HepG2 (cell line): ENCODE measurements around the gene CHST3. TPM values are rescaled to one million over a fixed set of nuclear protein-coding genes. Genes with fewer than 3 reads are reported as not detected.

ENCODE experiments used
- ATAC-seq: fragments of 200-7000 bp; cut with Tn5 transposase; 3 replicates; pipeline ENCODE4 v1.9.1; 2020; ENCODE audit warnings: mild to moderate bottlenecking, moderate library complexity
- BruUV-seq: library from RNA; stranded (reverse); fragments of 400-500 nt; replicated peaks from 2 replicates; lab custom pipeline; 2021; lab: Mats Ljungman, UMichigan
- CTCF ChIA-PET: fragments of 300-600 bp; formaldehyde crosslinking; extraction: SDS; loops from one replicate; lab custom pipeline; 2021; ENCODE audit warnings: low total read pairs, inconsistent platforms, low intra/inter-chr PET ratio; lab: Yijun Ruan, JAX
- POLR2A ChIA-PET: fragments of 350-600 bp; sonication (Branson Sonifier 250); formaldehyde crosslinking; loops from one replicate; lab custom pipeline; 2020; ENCODE audit warnings: antibody characterized with exemption, inconsistent platforms; lab: Yijun Ruan, JAX
- DNase-seq: peaks from one replicate; pipeline ENCODE4 v3.0.0-alpha.2; 2015; ENCODE audit warnings: low spot score
- FAIRE-seq: peaks from 3 replicates; lab custom pipeline; 2011; peaks lifted over from hg19 to GRCh38; lab: Jason Lieb, UNC
- H2AFZ ChIP-seq: one replicate; pipeline ENCODE4 v1.6.1; 2011; ENCODE audit warnings: low read length, inconsistent platforms
- H3K27ac ChIP-seq: fragments of 300-600 bp; 3 replicates; pipeline ENCODE4 v1.8.0; 2011; ENCODE audit warnings: mixed run types, mild to moderate bottlenecking, mixed read lengths, low read length, inconsistent platforms; ENCODE audit not compliant: insufficient read depth; ENCODE audit errors: extremely low read length
- H3K27me3 ChIP-seq, 2 experiments: fragments of 200-600 bp in 1 of 2; 2 replicates in 1 of 2; 3 replicates in 1 of 2; pipeline versions ENCODE4 v1.6.0 to v1.8.0; 2011; ENCODE audit warnings: low read length in 2 of 2, mild to moderate bottlenecking in 2 of 2, moderate library complexity in 2 of 2, inconsistent platforms in 1 of 2; ENCODE audit not compliant: insufficient read depth in 2 of 2, control insufficient read depth in 1 of 2
- H3K36me3 ChIP-seq, 2 experiments: fragments of 200-600 bp in 1 of 2; replicated peaks in 1 of 2; 2 replicates in 1 of 2; 3 replicates in 1 of 2; pipeline versions ENCODE4 v1.5.1 to v1.8.0; 2011; ENCODE audit warnings: low read length in 2 of 2, inconsistent platforms in 1 of 2; ENCODE audit not compliant: insufficient read depth in 2 of 2, control insufficient read depth in 1 of 2
- H3K4me1 ChIP-seq: 2 replicates; pipeline ENCODE4 v1.5.1; 2012; ENCODE audit warnings: low read length, inconsistent platforms; ENCODE audit not compliant: insufficient read depth
- H3K4me2 ChIP-seq: 2 replicates; pipeline ENCODE4 v1.6.0; 2011; ENCODE audit warnings: low read depth, low read length, inconsistent platforms
- H3K4me3 ChIP-seq, 3 experiments: fragments of 200-600 bp in 1 of 3; sonication (generic), shearing (Covaris generic) in 1 of 3; replicated peaks in 1 of 3; 2 replicates each; pipeline ENCODE4 v1.5.1; 2011 to 2016; ENCODE audit warnings: low read length in 3 of 3, inconsistent platforms in 2 of 3, low read depth in 2 of 3, mild to moderate bottlenecking in 2 of 3, control low read depth in 1 of 3, mixed read lengths in 1 of 3; ENCODE audit not compliant: insufficient read depth in 1 of 3
- H3K79me2 ChIP-seq: one replicate; pipeline ENCODE4 v1.6.1; 2011; ENCODE audit warnings: low read length, inconsistent platforms; ENCODE audit not compliant: insufficient read depth
- H3K9ac ChIP-seq: 2 replicates; pipeline ENCODE4 v1.6.0; 2011; ENCODE audit warnings: mild to moderate bottlenecking, low read depth, low read length, inconsistent platforms; ENCODE audit not compliant: insufficient read depth
- H3K9me3 ChIP-seq: 2 replicates; pipeline ENCODE4 v1.5.1; 2012; ENCODE audit warnings: mild to moderate bottlenecking, low read length
- H4K20me1 ChIP-seq: 2 replicates; pipeline ENCODE4 v1.6.0; 2011; ENCODE audit warnings: inconsistent platforms, mild to moderate bottlenecking, low read length, moderate library complexity; ENCODE audit not compliant: insufficient read depth
- DPF2 ChIP-seq: sonication (generic); formaldehyde crosslinking; IDR thresholded peaks from 2 replicates; pipeline ENCODE4 v1.4.0; 2020; ENCODE audit warnings: mild to moderate bottlenecking, low read depth, missing genetic modification reagents, borderline replicate concordance
- ERF ChIP-seq: IDR thresholded peaks from 2 replicates; pipeline ENCODE4 v1.6.1; 2018; ENCODE audit warnings: missing biosample characterization, missing genetic modification reagents
- MTA1 ChIP-seq: sonication (generic); formaldehyde crosslinking; IDR thresholded peaks from 2 replicates; pipeline ENCODE4 v1.4.0; 2020; ENCODE audit warnings: missing genetic modification reagents, mild to moderate bottlenecking, borderline replicate concordance
- POLR2A ChIP-seq, 2 experiments: IDR thresholded peaks; 2 replicates each; pipeline ENCODE4 v1.6.1; 2011; ENCODE audit warnings: low read depth in 2 of 2, low read length in 2 of 2, mild to moderate bottlenecking in 1 of 2, moderate library complexity in 1 of 2; ENCODE audit not compliant: insufficient read depth in 1 of 2
- PPARG ChIP-seq: conservative IDR thresholded peaks from 2 replicates; pipeline ENCODE4 v1.6.1; 2016; ENCODE audit warnings: missing biosample characterization, missing genetic modification reagents
- RXRA ChIP-seq: sonication (generic); formaldehyde crosslinking; IDR thresholded peaks from 2 replicates; pipeline ENCODE4 v1.5.1; 2020; ENCODE audit warnings: missing genetic modification reagents
- SRSF4 ChIP-seq: fragments of 200-400 bp; formaldehyde crosslinking; IDR thresholded peaks from one replicate; pipeline ENCODE4 v1.6.1; 2018; ENCODE audit warnings: mild to moderate bottlenecking, low read depth, low read length, moderate library complexity; ENCODE audit not compliant: poor library complexity, severe bottlenecking
- ZC3H13 ChIP-seq: sonication (generic); formaldehyde crosslinking; IDR thresholded peaks from 2 replicates; pipeline ENCODE4 v1.8.1; 2023; ENCODE audit warnings: mild to moderate bottlenecking, missing genetic modification reagents, moderate library complexity
- ZKSCAN5 ChIP-seq: sonication (generic); formaldehyde crosslinking; IDR thresholded peaks from 2 replicates; pipeline ENCODE4 v1.5.1; 2020; ENCODE audit warnings: mild to moderate bottlenecking, missing genetic modification reagents
- ZNF180 ChIP-seq: sonication (generic); formaldehyde crosslinking; IDR thresholded peaks from 2 replicates; pipeline ENCODE4 v1.4.0; 2020; ENCODE audit warnings: low read depth, missing genetic modification reagents, borderline replicate concordance
- ZNF33B ChIP-seq: sonication (generic); formaldehyde crosslinking; IDR thresholded peaks from 2 replicates; pipeline ENCODE4 v1.5.1; 2020; ENCODE audit warnings: mild to moderate bottlenecking, missing genetic modification reagents
- ZNF713 ChIP-seq: sonication (generic); formaldehyde crosslinking; IDR thresholded peaks from 2 replicates; pipeline ENCODE4 v1.4.0; 2020; ENCODE audit warnings: mild to moderate bottlenecking, missing genetic modification reagents
- ZNF768 ChIP-seq: sonication (generic); formaldehyde crosslinking; IDR thresholded peaks from 2 replicates; pipeline ENCODE4 v1.4.0; 2020; ENCODE audit warnings: missing genetic modification reagents
- WGBS: methylation state at CpG from one replicate; pipeline ENCODE4 v1.1.6; 2017; ENCODE audit warnings: low lambda C conversion rate; 5-methylcytosine and 5-hydroxymethylcytosine counted together
- in situ Hi-C: cut with HindIII; loops from 2 replicates; pipeline ENCODE4 v1.10.0; 2017; ENCODE audit warnings: low pct_unique_long_range_greater_than_20kb; ENCODE audit not compliant: extremely low pct_ligation_motif_present
- intact Hi-C: fragments of 100-400 bp; cut with micrococcal nuclease; formaldehyde crosslinking; loops from one replicate; pipeline ENCODE4 v1.10.0; 2022; ENCODE audit not compliant: unreplicated experiment
- polyA plus RNA-seq, 8 experiments: library from polyadenylated mRNA; depleted of rRNA in 3 of 8; stranded (reverse) in 7 of 8; unstranded in 1 of 8; fragments of >200 nt; fragmentation: Illumina TruSeq in 4 of 8; extraction: Trizol in 4 of 8; gene quantifications; 2 replicates each; pipeline versions ENCODE4 v1.2.1 to v1.2.3, GENCODE V29; 2011 to 2016; ENCODE audit warnings: low read depth in 4 of 8, missing spikeins in 1 of 8, mixed read lengths in 1 of 8; ENCODE audit not compliant: insufficient read depth in 1 of 8
- total RNA-seq, 5 experiments: library from RNA; depleted of rRNA; stranded (reverse); fragments of >200 nt; fragmentation: Illumina TruSeq; extraction: Trizol; gene quantifications; 2 replicates each; pipeline ENCODE4 v1.2.3, GENCODE V29; 2016; ENCODE audit warnings: low read depth in 1 of 5
- TF ChIP-seq, protein P1 (sequence below): sonication (generic); formaldehyde crosslinking; conservative IDR thresholded peaks from 2 replicates; pipeline ENCODE4 v1.8.0; 2022; ENCODE audit warnings: mild to moderate bottlenecking, moderate library complexity, missing genetic modification reagents
- TF ChIP-seq, protein P2 (sequence below): sonication (generic); formaldehyde crosslinking; IDR thresholded peaks from 2 replicates; pipeline ENCODE4 v1.5.1; 2020; ENCODE audit warnings: missing genetic modification reagents, mild to moderate bottlenecking, borderline replicate concordance
- TF ChIP-seq, protein P3 (sequence below): sonication (generic); formaldehyde crosslinking; IDR thresholded peaks from 2 replicates; pipeline ENCODE4 v1.8.0; 2022; ENCODE audit warnings: missing genetic modification reagents, mild to moderate bottlenecking, borderline replicate concordance
- TF ChIP-seq, protein P4 (sequence below): IDR thresholded peaks from 2 replicates; pipeline ENCODE4 v1.4.0; 2020; ENCODE audit warnings: mild to moderate bottlenecking, missing genetic modification reagents

CHST3 gene
- total and polyA plus RNA-seq, 2 of the 13 experiments (the other 11 are each of a cell fraction or from before 2014, with no cell fraction given) = 7.2 to 18.7 TPM

DNA sequence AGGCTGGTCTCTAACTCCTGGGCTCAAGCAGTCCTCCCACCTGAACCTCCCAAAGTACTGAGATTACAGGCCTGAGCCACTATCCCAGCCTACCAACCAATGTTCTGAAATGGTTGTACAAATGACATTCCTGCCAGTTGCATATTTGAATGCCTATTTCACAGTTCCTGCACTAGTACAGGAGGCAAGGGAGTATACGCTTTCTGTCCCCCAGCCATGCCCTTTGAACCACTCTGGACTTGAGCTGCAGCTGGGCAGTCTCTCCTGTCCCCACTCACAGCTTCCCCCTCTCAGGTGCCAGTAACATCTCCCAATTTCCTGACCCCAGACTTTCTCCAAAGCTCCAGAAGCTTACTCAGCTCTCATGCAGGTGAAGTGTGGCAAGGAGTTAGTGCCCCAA is 65.2 kb downstream of the CHST3 start:
- Histone ChIP-seq H3K9me3 (no peaks in the 10 kb centered on the region), H3K4me3 (peak overlapping the region in 2 of 3 experiments; percentile 58 to 66; a peak in 4 of 6 replicates), H3K36me3 (no peaks in the 10 kb centered on the region), H3K9ac (peak overlapping the region; percentile 86), H3K4me1 (peaks cover 99% of the 10 kb centered on the region), H3K27me3 (no peaks in the 10 kb centered on the region), H3K27ac (peak overlapping the region; percentile 99), H4K20me1 (no peaks in the 10 kb centered on the region), H3K4me2 (peak overlapping the region; percentile 92), H3K79me2 (peaks cover 13% of the 10 kb centered on the region), H2AFZ (no peak overlapping the region)
- DNase-seq (peak; percentile 74), ATAC-seq (peak; percentile 34), FAIRE-seq (peak; percentile 87)
- no TSS peak for BruUV-seq
- CTCF ChIA-PET = no interaction called here
- intact Hi-C loops = no loop called here
- POLR2A ChIA-PET = interaction anchor here (0.9 to 5.8 kb wide), 10 partner anchors 10 to 291 kb away, joined by 3 to 67 read pairs (median 22); partner anchors contain the start of gene CHST3
- WGBS = 20% methylated on average over 1 of the region's 1 CpG
- in situ Hi-C loops = loop anchor here (25.0 kb wide), 1 partner anchor 692 kb away; no protein-coding TSS in a partner anchor
- TF ChIP-seq ZC3H13 (CRISPR knock-in tag) (no peak), ERF (0 out of 2 replicates have a peak, but pooled peaks have one; percentile 23), SRSF4 (no peak), RXRA (no peak), ZNF180 (CRISPR knock-in tag) (no peak), MTA1 (no peak), ZKSCAN5 (CRISPR knock-in tag) (no peak), POLR2A (IDR thresholded peaks at IDR 0.05; ENCODE audit: insufficient read depth in 1 of 2, low read depth in 2 of 2, low read length in 2 of 2) (peak in 1 of 2 experiments; percentile 29; a peak in 1 of 4 replicates), ZNF768 (CRISPR knock-in tag) (no peak), ZNF713 (CRISPR knock-in tag) (no peak), PPARG (CRISPR knock-in tag) (0 out of 2 replicates have a peak, but pooled peaks have one; percentile 15), ZNF33B (no peak), DPF2 (CRISPR knock-in tag) (no peak; the same call in 1 of the 2 replicates)
- TF ChIP-seq, protein P1, sequence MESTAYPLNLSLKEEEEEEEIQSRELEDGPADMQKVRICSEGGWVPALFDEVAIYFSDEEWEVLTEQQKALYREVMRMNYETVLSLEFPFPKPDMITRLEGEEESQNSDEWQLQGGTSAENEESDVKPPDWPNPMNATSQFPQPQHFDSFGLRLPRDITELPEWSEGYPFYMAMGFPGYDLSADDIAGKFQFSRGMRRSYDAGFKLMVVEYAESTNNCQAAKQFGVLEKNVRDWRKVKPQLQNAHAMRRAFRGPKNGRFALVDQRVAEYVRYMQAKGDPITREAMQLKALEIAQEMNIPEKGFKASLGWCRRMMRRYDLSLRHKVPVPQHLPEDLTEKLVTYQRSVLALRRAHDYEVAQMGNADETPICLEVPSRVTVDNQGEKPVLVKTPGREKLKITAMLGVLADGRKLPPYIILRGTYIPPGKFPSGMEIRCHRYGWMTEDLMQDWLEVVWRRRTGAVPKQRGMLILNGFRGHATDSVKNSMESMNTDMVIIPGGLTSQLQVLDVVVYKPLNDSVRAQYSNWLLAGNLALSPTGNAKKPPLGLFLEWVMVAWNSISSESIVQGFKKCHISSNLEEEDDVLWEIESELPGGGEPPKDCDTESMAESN (CRISPR knock-in tag) = no peak
- TF ChIP-seq, protein P2, sequence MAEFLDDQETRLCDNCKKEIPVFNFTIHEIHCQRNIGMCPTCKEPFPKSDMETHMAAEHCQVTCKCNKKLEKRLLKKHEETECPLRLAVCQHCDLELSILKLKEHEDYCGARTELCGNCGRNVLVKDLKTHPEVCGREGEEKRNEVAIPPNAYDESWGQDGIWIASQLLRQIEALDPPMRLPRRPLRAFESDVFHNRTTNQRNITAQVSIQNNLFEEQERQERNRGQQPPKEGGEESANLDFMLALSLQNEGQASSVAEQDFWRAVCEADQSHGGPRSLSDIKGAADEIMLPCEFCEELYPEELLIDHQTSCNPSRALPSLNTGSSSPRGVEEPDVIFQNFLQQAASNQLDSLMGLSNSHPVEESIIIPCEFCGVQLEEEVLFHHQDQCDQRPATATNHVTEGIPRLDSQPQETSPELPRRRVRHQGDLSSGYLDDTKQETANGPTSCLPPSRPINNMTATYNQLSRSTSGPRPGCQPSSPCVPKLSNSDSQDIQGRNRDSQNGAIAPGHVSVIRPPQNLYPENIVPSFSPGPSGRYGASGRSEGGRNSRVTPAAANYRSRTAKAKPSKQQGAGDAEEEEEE (CRISPR knock-in tag) = no peak
- TF ChIP-seq, protein P3, sequence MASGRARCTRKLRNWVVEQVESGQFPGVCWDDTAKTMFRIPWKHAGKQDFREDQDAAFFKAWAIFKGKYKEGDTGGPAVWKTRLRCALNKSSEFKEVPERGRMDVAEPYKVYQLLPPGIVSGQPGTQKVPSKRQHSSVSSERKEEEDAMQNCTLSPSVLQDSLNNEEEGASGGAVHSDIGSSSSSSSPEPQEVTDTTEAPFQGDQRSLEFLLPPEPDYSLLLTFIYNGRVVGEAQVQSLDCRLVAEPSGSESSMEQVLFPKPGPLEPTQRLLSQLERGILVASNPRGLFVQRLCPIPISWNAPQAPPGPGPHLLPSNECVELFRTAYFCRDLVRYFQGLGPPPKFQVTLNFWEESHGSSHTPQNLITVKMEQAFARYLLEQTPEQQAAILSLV (CRISPR knock-in tag) = no peak
- TF ChIP-seq, protein P4, sequence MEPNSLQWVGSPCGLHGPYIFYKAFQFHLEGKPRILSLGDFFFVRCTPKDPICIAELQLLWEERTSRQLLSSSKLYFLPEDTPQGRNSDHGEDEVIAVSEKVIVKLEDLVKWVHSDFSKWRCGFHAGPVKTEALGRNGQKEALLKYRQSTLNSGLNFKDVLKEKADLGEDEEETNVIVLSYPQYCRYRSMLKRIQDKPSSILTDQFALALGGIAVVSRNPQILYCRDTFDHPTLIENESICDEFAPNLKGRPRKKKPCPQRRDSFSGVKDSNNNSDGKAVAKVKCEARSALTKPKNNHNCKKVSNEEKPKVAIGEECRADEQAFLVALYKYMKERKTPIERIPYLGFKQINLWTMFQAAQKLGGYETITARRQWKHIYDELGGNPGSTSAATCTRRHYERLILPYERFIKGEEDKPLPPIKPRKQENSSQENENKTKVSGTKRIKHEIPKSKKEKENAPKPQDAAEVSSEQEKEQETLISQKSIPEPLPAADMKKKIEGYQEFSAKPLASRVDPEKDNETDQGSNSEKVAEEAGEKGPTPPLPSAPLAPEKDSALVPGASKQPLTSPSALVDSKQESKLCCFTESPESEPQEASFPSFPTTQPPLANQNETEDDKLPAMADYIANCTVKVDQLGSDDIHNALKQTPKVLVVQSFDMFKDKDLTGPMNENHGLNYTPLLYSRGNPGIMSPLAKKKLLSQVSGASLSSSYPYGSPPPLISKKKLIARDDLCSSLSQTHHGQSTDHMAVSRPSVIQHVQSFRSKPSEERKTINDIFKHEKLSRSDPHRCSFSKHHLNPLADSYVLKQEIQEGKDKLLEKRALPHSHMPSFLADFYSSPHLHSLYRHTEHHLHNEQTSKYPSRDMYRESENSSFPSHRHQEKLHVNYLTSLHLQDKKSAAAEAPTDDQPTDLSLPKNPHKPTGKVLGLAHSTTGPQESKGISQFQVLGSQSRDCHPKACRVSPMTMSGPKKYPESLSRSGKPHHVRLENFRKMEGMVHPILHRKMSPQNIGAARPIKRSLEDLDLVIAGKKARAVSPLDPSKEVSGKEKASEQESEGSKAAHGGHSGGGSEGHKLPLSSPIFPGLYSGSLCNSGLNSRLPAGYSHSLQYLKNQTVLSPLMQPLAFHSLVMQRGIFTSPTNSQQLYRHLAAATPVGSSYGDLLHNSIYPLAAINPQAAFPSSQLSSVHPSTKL (CRISPR knock-in tag) = no peak
